Endodermal cell (in vitro differentiated cells): ENCODE results near the gene MAD2L1BP. TPM values are rescaled to one million over a fixed set of nuclear protein-coding genes. Genes with fewer than 3 reads are reported as not detected.

Experiments
- DNase-seq: peaks from one replicate; pipeline ENCODE4 v3.0.0-alpha.2; 2017
- H3K27ac ChIP-seq: 2 replicates; pipeline ENCODE4 v1.5.1; 2013; ENCODE audit warnings: mild to moderate bottlenecking, low read depth, low read length, moderate library complexity
- H3K27me3 ChIP-seq: 2 replicates; pipeline ENCODE4 v1.6.1; 2013; ENCODE audit warnings: mild to moderate bottlenecking, low read length, moderate library complexity; ENCODE audit not compliant: insufficient read depth, control insufficient read depth, poor library complexity, severe bottlenecking
- H3K36me3 ChIP-seq: 2 replicates; pipeline ENCODE4 v1.7.0; 2013; ENCODE audit warnings: mild to moderate bottlenecking, low read length, moderate library complexity; ENCODE audit not compliant: control insufficient read depth, insufficient read depth
- H3K4me1 ChIP-seq: one replicate; pipeline ENCODE4 v1.7.0; 2013; ENCODE audit warnings: low read length; ENCODE audit not compliant: control insufficient read depth, insufficient read depth
- H3K4me3 ChIP-seq: 2 replicates; pipeline ENCODE4 v1.5.1; 2013; ENCODE audit warnings: mild to moderate bottlenecking, low read length, moderate library complexity
- H3K9ac ChIP-seq: 2 replicates; pipeline ENCODE4 v1.6.1; 2013; ENCODE audit warnings: mild to moderate bottlenecking, low read length, moderate library complexity; ENCODE audit not compliant: poor library complexity, severe bottlenecking; ENCODE audit errors: extremely low read depth
- H3K9me3 ChIP-seq: 2 replicates; pipeline ENCODE4 v1.6.1; 2013; ENCODE audit warnings: mild to moderate bottlenecking, low read length, moderate library complexity; ENCODE audit not compliant: control insufficient read depth
- H3K27ac Mint-ChIP-seq: 2 replicates; pipeline ENCODE4 v1.8.0; 2020; ENCODE audit warnings: mixed read lengths
- H3K27me3 Mint-ChIP-seq: 2 replicates; pipeline ENCODE4 v1.8.0; 2021; ENCODE audit warnings: mild to moderate bottlenecking, mixed read lengths; ENCODE audit not compliant: insufficient read depth
- H3K36me3 Mint-ChIP-seq: 2 replicates; pipeline ENCODE4 v1.8.0; 2020; ENCODE audit warnings: low read depth, mixed read lengths
- H3K4me1 Mint-ChIP-seq: 2 replicates; pipeline ENCODE4 v1.8.0; 2020; ENCODE audit warnings: mixed read lengths
- H3K4me3 Mint-ChIP-seq: 2 replicates; pipeline ENCODE4 v1.8.0; 2020; ENCODE audit warnings: mild to moderate bottlenecking, moderate library complexity, mixed read lengths
- H3K9me3 Mint-ChIP-seq: 2 replicates; pipeline ENCODE4 v1.8.0; 2020; ENCODE audit warnings: mild to moderate bottlenecking, mixed read lengths
- WGBS, 2 experiments: methylation state at CpG; one replicate each; pipeline versions ENCODE4 v1.1.5 to v1.1.7; 2013; ENCODE audit warnings: missing lambda C conversion rate in 2 of 2, mixed read lengths in 1 of 2; ENCODE audit not compliant: insufficient coverage in 1 of 2, insufficient read length in 1 of 2; 5-methylcytosine and 5-hydroxymethylcytosine counted together
- total RNA-seq, 2 donors: library from RNA; stranded (reverse); fragmentation: NEBNext Ultra II Directional in 1 of 2; extraction: Animal tissue kit (Norgen Biotek cat#: 25700) in 1 of 2; gene quantifications; 2 replicates in 1 of 2; 3 replicates in 1 of 2; pipeline ENCODE4 v1.2.1, GENCODE V29; 2021
- TF ChIP-seq, protein P1 (sequence below): fragments of 200-600 bp; sonication (generic); conservative IDR thresholded peaks from 2 replicates; pipeline ENCODE4 v1.5.0; 2021; ENCODE audit warnings: antibody characterized with exemption, mild to moderate bottlenecking

MAD2L1BP gene
- total RNA-seq, 2 donors from 2014 or later = 32.7 to 41.5 TPM

DNA sequence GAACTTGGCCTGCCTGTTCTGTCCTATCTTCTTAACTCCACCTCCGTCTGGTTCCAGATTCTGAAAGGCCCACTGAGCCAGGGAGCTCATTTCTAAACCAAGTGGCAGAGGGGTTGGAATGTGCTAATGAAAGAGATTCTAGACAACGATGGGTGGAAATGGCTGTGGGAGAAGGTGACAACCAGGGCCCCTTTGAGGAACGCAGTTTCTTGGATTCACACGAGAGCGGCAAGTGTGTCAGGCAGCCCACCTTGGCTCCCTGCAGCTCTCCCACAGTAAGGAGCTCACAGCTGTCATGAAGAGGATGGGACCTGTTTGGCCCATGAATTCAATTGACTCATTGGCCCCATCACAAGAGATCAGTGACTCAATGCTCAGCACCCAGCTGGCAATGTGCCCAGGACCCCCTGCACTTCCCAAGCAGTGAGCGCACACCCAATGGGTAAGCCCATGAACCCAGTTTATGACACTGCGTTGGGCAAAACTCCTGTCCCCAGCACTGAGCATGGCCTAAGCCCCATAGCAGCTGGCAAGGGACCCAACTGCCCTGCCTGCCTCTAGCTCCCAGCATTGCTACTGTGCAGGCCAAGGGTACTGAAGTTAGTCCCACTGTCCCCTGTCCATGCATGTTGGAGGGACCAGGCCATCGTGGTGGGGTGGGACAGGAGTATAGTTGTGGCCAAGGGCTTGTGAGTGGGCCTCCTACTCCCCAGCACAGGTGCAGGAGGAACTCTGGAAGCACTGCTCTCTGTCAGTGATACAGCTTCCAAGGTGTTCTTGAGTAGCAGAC lies 35.6 kb downstream of the MAD2L1BP start:
- H3K27me3 Mint-ChIP-seq = no peaks in the 10 kb centered on the region
- no peak overlapping the region for H3K4me3 Mint-ChIP-seq
- TF ChIP-seq, protein P1, sequence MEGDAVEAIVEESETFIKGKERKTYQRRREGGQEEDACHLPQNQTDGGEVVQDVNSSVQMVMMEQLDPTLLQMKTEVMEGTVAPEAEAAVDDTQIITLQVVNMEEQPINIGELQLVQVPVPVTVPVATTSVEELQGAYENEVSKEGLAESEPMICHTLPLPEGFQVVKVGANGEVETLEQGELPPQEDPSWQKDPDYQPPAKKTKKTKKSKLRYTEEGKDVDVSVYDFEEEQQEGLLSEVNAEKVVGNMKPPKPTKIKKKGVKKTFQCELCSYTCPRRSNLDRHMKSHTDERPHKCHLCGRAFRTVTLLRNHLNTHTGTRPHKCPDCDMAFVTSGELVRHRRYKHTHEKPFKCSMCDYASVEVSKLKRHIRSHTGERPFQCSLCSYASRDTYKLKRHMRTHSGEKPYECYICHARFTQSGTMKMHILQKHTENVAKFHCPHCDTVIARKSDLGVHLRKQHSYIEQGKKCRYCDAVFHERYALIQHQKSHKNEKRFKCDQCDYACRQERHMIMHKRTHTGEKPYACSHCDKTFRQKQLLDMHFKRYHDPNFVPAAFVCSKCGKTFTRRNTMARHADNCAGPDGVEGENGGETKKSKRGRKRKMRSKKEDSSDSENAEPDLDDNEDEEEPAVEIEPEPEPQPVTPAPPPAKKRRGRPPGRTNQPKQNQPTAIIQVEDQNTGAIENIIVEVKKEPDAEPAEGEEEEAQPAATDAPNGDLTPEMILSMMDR = no peak

GRCh38 chr6:43671801-43672690 lies 36.4 kb downstream of the MAD2L1BP start:
- Mint-ChIP-seq H3K27me3 (no peaks in the 10 kb centered on the region), H3K9me3 (no peaks in the 10 kb centered on the region), H3K27ac (no peak overlapping the region), H3K4me3 (no peak overlapping the region), H3K4me1 (peaks cover 30% of the 10 kb centered on the region), H3K36me3 (peaks cover 44% of the 10 kb centered on the region)
- TF ChIP-seq, protein P1 = no peak
- Histone ChIP-seq H3K4me3 (no peak overlapping the region), H3K9me3 (no peaks in the 10 kb centered on the region), H3K27ac (no peak overlapping the region), H3K4me1 (peaks cover 18% of the 10 kb centered on the region), H3K27me3 (no peaks in the 10 kb centered on the region), H3K36me3 (peaks cover 58% of the 10 kb centered on the region), H3K9ac (no peak overlapping the region)
- no peak for DNase-seq
- 91 to 96% methylated on average over 8 to 16 of the region's 16 CpGs for WGBS, 2 experiments

More for the DNA sequence above, 35.6 kb downstream of the MAD2L1BP start:
- Mint-ChIP-seq H3K9me3 (no peaks in the 10 kb centered on the region), H3K27ac (peak overlapping the region; percentile 62), H3K4me1 (peaks cover 34% of the 10 kb centered on the region), H3K36me3 (peaks cover 42% of the 10 kb centered on the region)
- 91 to 95% methylated on average over 6 to 8 of the region's 8 CpGs for WGBS, 2 experiments
- Histone ChIP-seq H3K9ac (no peak overlapping the region), H3K27ac (no peak overlapping the region), H3K4me1 (peaks cover 18% of the 10 kb centered on the region), H3K27me3 (no peaks in the 10 kb centered on the region), H3K36me3 (peaks cover 50% of the 10 kb centered on the region), H3K4me3 (no peak overlapping the region), H3K9me3 (no peaks in the 10 kb centered on the region)
- DNase-seq = no peak

GRCh38 chr6:43673444-43674084 lies 37.9 kb downstream of the MAD2L1BP start:
- H3K36me3 ChIP-seq = peaks cover 73% of the 10 kb centered on the region

More at GRCh38 chr6:43673444-43674084, 37.9 kb downstream of the MAD2L1BP start:
- Histone ChIP-seq H3K4me3 (no peak overlapping the region), H3K27me3 (no peaks in the 10 kb centered on the region), H3K9me3 (no peaks in the 10 kb centered on the region), H3K27ac (no peak overlapping the region), H3K9ac (no peak overlapping the region), H3K4me1 (peaks cover 7% of the 10 kb centered on the region)
- Mint-ChIP-seq H3K27ac (no peak overlapping the region), H3K4me3 (no peak overlapping the region), H3K4me1 (peaks cover 15% of the 10 kb centered on the region), H3K36me3 (peaks cover 55% of the 10 kb centered on the region), H3K9me3 (no peaks in the 10 kb centered on the region), H3K27me3 (no peaks in the 10 kb centered on the region)
- WGBS, 2 experiments = 93 to 94% methylated on average over 11 to 15 of the region's 15 CpGs
- no peak for DNase-seq
- TF ChIP-seq, protein P1 = no peak
